ENCODE data around the gene FAM114A1. TPM values are rescaled to one million over a fixed set of nuclear protein-coding genes. Genes with fewer than 3 reads are reported as not detected.
"Not testable (repeated sequence)": the region's sequence is repeated elsewhere in the genome, so short reads cannot be mapped to it uniquely, and the experiment has no call there.

FAM114A1 gene
- total RNA-seq, 1 donor from 2014 or later = 117 TPM

DNA sequence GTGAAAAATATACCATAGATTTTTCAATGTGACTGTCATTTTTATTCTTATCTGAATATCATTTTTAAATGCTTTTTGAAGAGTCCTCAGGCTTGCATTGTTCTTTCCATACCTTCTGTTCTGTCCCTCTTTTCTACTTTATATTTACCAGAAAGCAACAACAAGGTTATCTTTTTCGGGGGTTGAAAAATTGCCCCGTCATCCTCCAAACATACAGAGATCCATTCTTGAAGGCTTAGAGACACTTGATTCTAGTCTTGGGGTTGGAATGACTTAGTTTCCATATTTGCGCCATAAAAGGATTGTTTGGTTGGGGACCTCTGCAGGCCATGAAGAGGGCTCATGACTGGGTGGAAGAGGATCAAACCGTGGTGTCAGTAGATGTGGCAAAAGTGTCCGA lies 63.5 kb downstream of the FAM114A1 start:
- DNase-seq (ENCODE audit: low read depth, low spot score) = no peak

DNA sequence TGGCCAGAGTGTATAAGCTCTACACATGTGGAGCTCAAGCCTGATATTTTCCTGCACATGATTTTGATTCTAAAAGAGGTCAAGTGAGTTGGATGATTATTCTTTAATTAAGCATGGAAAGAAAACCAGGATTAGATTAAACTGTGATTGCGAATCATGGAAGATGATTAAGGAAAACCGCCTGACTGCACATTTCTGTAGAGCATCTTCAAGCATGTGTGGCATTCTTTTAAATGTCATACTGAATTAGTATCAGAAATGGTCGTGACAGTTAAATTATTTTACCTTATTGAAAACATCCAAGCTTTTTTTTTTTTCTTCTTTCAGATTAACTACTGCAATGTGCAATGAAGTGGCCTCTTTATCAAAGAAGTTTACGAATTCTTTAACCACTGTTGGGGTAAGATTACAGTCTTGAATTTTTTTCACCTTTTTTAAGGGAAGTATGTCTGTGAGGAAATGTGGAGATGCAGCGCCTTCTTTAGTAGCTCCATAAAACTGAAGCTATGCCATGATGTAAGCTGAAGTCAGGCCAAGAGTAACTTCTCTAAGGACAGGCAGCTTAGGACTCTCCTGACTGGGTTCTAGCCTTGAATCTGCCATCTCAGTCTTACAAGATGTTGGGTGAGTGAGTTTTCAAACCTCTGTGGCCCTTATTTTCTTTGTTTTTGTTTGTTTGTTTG lies 67.9 kb downstream of the FAM114A1 start:
- no peak for DNase-seq (ENCODE audit: low read depth, low spot score)

DNA sequence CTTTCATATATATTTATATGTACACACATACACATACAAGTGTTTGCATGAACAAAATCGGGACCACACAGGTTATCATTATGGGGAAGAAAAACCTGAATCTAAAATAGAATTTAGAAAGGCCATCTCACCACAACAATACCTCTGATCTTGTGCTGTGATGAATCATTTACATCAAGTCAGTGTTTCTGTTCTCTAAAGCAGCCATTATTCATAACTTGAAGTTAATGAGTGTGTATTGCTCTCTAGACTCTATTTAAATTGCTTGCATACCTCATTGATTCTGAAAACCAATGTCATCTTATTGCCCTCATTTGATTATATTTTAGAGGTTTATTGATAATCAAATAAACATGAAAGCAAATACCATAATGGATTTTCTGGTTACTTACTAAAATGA lies 71.6 kb downstream of the FAM114A1 start:
- DNase-seq (ENCODE audit: low read depth, low spot score) = no peak

- DNase-seq (ENCODE audit: low read depth, low spot score) = no peak
Observed at GRCh38 chr4:38940476-38940875, 72.9 kb downstream of the FAM114A1 start.

GRCh38 chr4:38941906-38942305 lies 74.3 kb downstream of the FAM114A1 start:
- not testable (repeated sequence) for DNase-seq (ENCODE audit: low read depth, low spot score)

DNA sequence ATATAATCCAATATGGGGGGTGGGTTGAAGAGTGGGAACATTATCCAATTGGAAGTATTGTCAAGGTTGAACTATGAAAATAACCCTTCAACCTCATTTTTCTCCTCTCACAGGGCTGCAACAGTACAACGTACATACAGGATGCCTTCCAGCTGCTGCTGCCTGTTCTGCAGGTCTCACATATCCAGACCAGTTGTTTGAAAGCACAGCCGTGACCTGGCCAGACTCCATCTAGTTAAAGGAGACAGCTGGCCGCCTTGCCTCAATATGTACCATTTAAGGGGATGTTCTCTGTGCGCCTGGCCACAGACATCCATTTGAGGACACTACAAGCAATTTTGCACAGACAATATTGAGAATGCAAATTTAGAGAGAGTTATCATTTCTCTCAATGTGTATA lies 75.7 kb downstream of the FAM114A1 start:
- no peak for DNase-seq (ENCODE audit: low read depth, low spot score)

GRCh38 chr4:38944440-38944839 lies 76.8 kb downstream of the FAM114A1 start:
- no peak for DNase-seq (ENCODE audit: low read depth, low spot score)

DNA sequence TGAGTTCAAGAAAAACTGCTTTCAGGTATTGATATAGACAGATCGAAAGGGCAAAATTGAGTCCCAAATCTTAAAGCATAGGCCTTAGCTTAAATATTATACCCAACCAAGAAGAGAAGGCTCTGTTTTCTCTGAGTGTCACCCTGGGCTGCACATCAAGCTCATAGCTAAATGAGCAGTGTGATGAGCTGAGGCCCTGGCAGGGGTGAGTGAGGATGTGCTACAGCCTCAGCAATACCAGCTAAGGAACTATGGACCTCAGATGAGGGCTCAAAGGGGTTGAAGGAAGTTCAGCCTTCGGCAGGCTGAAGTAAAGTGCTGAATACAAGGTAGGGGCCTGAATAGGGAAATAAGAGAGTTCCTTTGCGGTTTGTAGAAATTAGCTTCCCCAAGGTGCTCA lies 79.3 kb downstream of the FAM114A1 start:
- DNase-seq (ENCODE audit: low read depth, low spot score) = no peak

DNA sequence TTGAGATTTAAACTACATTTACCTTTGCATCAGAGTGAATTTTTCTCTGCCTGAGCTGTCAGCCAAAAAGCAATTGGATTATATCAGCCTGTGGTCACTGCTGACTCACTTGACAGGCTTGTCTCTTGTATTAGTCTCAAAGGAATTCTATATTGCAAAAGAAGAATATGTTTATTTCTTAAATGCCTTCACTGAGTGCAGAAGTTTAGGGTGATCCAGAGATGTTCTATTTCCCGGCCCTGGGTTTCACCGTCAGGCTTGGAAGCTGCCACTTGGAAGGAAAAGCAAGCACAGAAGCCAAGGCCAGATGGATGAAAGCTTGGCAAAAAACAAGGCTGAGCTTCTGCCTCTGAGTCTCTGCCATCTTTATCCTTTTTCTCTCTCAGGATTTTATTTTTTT lies 80.9 kb downstream of the FAM114A1 start:
- no peak for DNase-seq (ENCODE audit: low read depth, low spot score)

GRCh38 chr4:38949411-38950051 lies 81.9 kb downstream of the FAM114A1 start:
- DNase-seq (ENCODE audit: low read depth, low spot score) = no peak

- no peak for DNase-seq (ENCODE audit: low read depth, low spot score)
Observed at GRCh38 chr4:38950159-38950558, 82.6 kb downstream of the FAM114A1 start.

GRCh38 chr4:38950734-38951133 lies 83.1 kb downstream of the FAM114A1 start:
- DNase-seq (ENCODE audit: low read depth, low spot score) = no peak

DNA sequence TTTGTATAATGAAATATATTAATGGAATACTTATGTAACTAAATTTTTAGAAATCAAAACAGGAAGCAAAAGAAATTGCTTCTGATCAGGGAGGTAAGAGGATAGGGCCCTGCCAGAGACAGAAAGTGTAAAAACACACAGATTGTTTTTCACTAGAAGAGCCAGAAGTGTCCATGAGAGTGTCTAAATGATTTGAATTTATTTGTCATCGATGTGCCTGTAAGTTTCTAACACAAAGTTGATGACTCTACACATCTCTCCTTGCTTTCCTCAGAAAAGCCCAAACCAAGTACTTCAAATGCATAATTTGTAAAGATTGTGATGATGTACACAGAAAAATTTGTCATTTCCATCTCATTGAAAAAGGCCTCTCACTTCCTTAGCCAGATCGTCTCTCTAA lies 84.0 kb downstream of the FAM114A1 start:
- no peak for DNase-seq (ENCODE audit: low read depth, low spot score)

- DNase-seq (ENCODE audit: low read depth, low spot score) = no peak
Observed at GRCh38 chr4:38952017-38952416, 84.4 kb downstream of the FAM114A1 start.

- DNase-seq (ENCODE audit: low read depth, low spot score) = no peak
Observed at GRCh38 chr4:38954727-38955126, 87.1 kb downstream of the FAM114A1 start.

- DNase-seq (ENCODE audit: low read depth, low spot score) = no peak
Observed at GRCh38 chr4:38955957-38956356, 88.4 kb downstream of the FAM114A1 start.

GRCh38 chr4:38957261-38957815 lies 89.7 kb downstream of the FAM114A1 start:
- DNase-seq (ENCODE audit: low read depth, low spot score) = no peak

DNA sequence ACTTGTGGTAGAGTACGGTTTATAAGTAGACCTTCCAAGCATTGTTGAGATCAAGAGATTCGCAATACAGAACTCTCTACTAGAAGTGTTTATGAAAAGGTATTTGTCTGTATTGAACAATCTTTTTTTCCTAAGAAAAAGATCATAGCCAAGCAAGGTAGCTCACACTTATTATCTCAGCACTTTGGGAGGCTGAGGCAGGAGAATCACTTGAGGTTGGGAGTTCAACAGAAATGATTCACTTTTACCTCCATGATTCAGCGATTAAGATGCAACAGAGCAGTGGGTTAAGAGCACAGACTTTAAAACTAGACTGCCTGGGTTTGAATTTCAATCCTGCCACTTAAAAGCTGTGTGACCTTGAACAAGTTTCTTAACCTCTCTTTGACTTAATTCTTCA lies 90.3 kb downstream of the FAM114A1 start:
- DNase-seq (ENCODE audit: low read depth, low spot score) = no peak

DNA sequence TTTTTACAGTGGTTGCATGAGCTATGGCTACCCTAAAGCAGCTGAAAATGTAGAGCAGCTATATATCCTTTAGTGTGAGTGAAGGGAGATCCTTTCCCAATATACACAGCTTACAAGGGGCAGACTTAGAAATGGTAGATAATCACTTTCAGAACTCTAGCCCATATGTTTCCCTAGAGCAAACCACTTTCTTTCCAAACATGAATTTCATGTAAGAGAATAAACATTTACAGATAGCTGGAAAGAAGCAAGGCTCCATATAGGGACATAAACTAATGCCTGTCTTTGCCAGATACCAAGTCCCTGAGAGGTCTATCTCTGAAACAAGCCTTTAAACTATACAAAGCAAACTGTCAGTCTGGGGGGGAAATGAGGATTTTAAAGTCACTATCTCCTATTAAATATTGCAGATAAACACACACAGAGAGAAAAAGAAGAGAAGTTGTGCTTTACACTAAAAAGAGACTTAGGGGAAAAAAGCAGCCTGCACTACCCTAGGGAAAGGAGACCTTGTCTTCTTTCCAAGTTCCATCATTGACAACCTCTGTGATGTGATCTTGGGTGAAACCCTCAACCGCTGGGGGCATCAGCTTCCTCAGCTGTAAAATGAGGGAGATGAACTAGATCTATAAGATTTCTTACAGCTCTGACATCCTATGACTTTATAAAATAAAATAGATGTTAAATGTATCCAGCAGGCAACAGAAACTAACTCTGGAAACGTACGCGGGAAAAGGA lies 91.0 kb downstream of the FAM114A1 start:
- no peak for DNase-seq (ENCODE audit: low read depth, low spot score)

DNA sequence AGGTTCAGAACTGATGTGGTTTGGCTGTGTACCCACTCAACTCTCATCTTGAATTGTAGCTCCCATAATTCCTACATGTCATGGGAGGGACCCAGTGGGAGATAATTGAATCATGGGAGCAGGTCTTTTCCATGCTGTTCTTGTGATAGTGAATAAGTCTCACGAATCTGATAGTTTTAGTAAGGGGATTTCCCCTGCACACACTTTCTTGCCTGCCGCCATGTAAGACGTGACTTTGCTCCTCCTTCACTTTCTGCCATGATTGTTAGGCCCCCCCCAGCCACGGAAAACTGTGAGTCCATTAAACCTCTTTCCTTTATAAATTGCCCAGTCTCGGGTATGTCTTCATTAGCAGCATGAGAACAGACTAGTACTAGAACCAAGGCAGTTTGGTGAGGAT lies 91.6 kb downstream of the FAM114A1 start:
- DNase-seq (ENCODE audit: low read depth, low spot score) = not testable (repeated sequence)

DNA sequence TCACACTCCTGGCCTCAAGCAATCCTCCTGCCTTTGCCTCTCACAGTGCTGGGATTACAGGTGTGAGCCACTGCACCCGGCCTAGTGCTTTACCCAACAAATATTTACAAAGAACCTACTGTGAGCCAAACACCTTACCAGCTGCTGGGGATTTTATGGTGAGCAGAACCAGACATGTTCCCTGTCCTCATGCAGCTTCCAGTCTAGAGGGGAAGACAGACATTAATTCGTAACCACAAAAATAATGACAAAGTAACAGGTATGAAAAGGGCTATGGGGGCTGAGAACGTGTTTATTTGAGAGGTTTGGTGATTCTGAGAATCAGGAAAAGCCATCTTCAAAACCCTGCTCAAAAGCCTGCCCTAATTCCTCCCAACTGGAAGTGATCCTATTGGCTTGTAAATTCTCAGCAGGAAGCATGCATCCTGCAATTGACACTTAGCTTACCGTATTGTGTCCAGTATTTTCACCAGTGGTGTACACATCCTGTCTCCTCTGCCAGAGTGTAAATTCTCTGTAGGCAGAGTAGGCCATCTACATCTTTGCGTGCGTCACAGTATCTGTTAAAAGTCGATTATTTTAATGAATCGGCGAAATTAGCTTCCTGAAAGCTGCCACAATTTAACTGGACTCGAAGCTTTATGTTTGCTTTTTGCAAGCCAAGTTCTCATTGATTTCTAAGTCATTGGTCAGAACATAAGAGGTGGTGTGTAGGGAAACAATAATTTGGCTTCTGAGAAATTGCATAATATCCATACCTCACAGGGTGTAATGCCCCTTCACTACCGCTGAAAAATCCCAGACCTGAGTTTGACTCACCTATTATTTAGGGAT lies 97.6 kb downstream of the FAM114A1 start:
- DNase-seq (ENCODE audit: low read depth, low spot score) = no peak
